ENCODE measurements around the gene GPR6. TPM values are rescaled to one million over a fixed set of nuclear protein-coding genes. Genes with fewer than 3 reads are reported as not detected.

Gene GPR6
- total and polyA plus RNA-seq, 9 of the 15 experiments (the other 6 are each of a cell fraction or from before 2014, with no cell fraction given), result not detected

DNA sequence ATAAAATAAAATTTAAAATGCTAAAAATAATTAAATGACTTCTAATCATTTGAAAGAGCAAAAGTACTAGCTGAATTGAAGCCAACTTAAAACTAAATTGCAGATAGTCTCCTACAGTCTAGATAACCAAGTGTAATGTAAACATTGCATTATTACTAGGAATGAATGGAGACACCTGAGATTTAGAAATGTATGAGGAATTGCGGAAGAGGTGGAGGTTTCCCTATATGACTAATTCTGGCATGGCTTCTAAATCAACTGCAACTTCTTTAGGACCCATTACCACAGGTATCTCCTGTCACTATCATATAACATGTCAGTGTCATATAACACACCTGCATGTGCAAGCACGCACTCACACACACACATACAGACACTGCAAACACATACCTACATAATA is 13.2 kb upstream of the GPR6 start:
- Histone ChIP-seq H3K9ac (ENCODE audit: insufficient read depth in 1 of 2, low read depth in 2 of 2, low read length in 2 of 2) (no peak overlapping the region), H3K9me3 (replicated peaks; ENCODE audit: control insufficient read depth, insufficient read depth, low read depth, low read length) (no peaks in the 10 kb centered on the region), H3K36me3 (ENCODE audit: control insufficient read depth, insufficient read depth, low read length) (no peaks in the 10 kb centered on the region), H3K4me3 (no peak overlapping the region), H2AFZ (ENCODE audit: low read depth, low read length) (no peak overlapping the region), H3K79me2 (ENCODE audit: control insufficient read depth, insufficient read depth, low read length) (no peaks in the 10 kb centered on the region), H3K27ac (ENCODE audit: extremely low read depth, low read depth, low read length) (no peak overlapping the region), H3K4me1 (replicated peaks in 1 of 2; ENCODE audit: control insufficient read depth in 2 of 2, insufficient read depth in 2 of 2, low read length in 2 of 2) (no peaks in the 10 kb centered on the region), H3K27me3 (ENCODE audit: control insufficient read depth in 2 of 2, insufficient read depth in 2 of 2, low read length in 2 of 2) (peaks cover 0 to 7% of the 10 kb centered on the region in 2 experiments; a peak in 1 of 5 replicates), H3K4me2 (ENCODE audit: insufficient read depth, low read length) (no peak overlapping the region), H4K20me1 (replicated peaks; ENCODE audit: control insufficient read depth, insufficient read depth, low read length) (no peaks in the 10 kb centered on the region; the same call in 1 of the 2 replicates), H3K9me1 (ENCODE audit: control insufficient read depth, insufficient read depth, low read length) (no peaks in the 10 kb centered on the region)
- in situ Hi-C loops (cut with MboI) (no loop called here), intact Hi-C loops (cut with micrococcal nuclease) (no loop called here)
- no peak for ATAC-seq
- CTCF ChIA-PET (ENCODE audit: low intra/inter-chr PET ratio), result no interaction called here
- POLR2A ChIA-PET, result no interaction called here
- no TSS peak for BruUV-seq (replicated peaks)
- FAIRE-seq, result no peak
- WGBS (ENCODE audit: insufficient coverage, low coverage, missing lambda C conversion rate), result 0% methylated on average over 2 of the region's 2 CpGs
- TF ChIP-seq SIN3B (IDR thresholded peaks at IDR 0.05; ENCODE audit: low read depth) (no peak), FOXM1 (IDR thresholded peaks at IDR 0.05; ENCODE audit: low read depth) (no peak), FOXM1 (CRISPR knock-in tag; IDR thresholded peaks at IDR 0.05; ENCODE audit: low read depth) (no peak), ZFP36 (IDR thresholded peaks at IDR 0.05; ENCODE audit: low read depth, low read length, partially characterized antibody) (no peak), TAF15 (IDR thresholded peaks at IDR 0.05; ENCODE audit: low read depth, low read length) (no peak), KAT8 (IDR thresholded peaks at IDR 0.05; ENCODE audit: low read depth) (no peak), NEUROD1 (IDR thresholded peaks at IDR 0.05; ENCODE audit: borderline replicate concordance, low read depth, low read length, partially characterized antibody) (no peak), POU5F1 (IDR thresholded peaks at IDR 0.05; ENCODE audit: borderline replicate concordance, low read depth, low read length, partially characterized antibody) (no peak), RFX7 (CRISPR knock-in tag; IDR thresholded peaks at IDR 0.05) (no peak)
- TF ChIP-seq, protein P1, sequence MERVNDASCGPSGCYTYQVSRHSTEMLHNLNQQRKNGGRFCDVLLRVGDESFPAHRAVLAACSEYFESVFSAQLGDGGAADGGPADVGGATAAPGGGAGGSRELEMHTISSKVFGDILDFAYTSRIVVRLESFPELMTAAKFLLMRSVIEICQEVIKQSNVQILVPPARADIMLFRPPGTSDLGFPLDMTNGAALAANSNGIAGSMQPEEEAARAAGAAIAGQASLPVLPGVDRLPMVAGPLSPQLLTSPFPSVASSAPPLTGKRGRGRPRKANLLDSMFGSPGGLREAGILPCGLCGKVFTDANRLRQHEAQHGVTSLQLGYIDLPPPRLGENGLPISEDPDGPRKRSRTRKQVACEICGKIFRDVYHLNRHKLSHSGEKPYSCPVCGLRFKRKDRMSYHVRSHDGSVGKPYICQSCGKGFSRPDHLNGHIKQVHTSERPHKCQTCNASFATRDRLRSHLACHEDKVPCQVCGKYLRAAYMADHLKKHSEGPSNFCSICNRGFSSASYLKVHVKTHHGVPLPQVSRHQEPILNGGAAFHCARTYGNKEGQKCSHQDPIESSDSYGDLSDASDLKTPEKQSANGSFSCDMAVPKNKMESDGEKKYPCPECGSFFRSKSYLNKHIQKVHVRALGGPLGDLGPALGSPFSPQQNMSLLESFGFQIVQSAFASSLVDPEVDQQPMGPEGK (CRISPR knock-in tag; IDR thresholded peaks at IDR 0.05; ENCODE audit: borderline replicate concordance), result no peak
- TF ChIP-seq, protein P2, sequence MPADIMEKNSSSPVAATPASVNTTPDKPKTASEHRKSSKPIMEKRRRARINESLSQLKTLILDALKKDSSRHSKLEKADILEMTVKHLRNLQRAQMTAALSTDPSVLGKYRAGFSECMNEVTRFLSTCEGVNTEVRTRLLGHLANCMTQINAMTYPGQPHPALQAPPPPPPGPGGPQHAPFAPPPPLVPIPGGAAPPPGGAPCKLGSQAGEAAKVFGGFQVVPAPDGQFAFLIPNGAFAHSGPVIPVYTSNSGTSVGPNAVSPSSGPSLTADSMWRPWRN (IDR thresholded peaks at IDR 0.05; ENCODE audit: low read depth), result no peak
- DNase-seq (ENCODE audit: extremely low read depth in 1 of 4, low spot score in 3 of 4), result no peak
